ENCODE measurements around the gene ACE2. TPM values are rescaled to one million over a fixed set of nuclear protein-coding genes. Genes with fewer than 3 reads are reported as not detected.
A peak's percentile ranks its signal among the peaks of the same experiment; 100 is the strongest.

Gene ACE2
- total RNA-seq, 1 donor from 2014 or later = 3.4 TPM

- Histone ChIP-seq H3K9me3 (no peaks in the 10 kb centered on the region), H3K4me3 (no peak overlapping the region), H3K27ac (no peak overlapping the region), H3K36me3 (no peaks in the 10 kb centered on the region), H3K27me3 (no peaks in the 10 kb centered on the region), H3K4me1 (no peaks in the 10 kb centered on the region)
- TF ChIP-seq CTCF (IDR thresholded peaks at IDR 0.05) = no peak
- ATAC-seq = no peak
- intact Hi-C loops (cut with DNase I) = no loop called here
- DNase-seq = no peak
Measured at GRCh38 chrX:15643786-15644559, 43.2 kb upstream of the ACE2 start.

- Histone ChIP-seq H3K27me3 (no peaks in the 10 kb centered on the region), H3K9me3 (no peaks in the 10 kb centered on the region), H3K36me3 (no peaks in the 10 kb centered on the region), H3K27ac (no peak overlapping the region), H3K4me3 (no peak overlapping the region), H3K4me1 (no peaks in the 10 kb centered on the region)
- intact Hi-C loops (cut with DNase I) = no loop called here
- ATAC-seq (no peak), DNase-seq (no peak)
- TF ChIP-seq CTCF (IDR thresholded peaks at IDR 0.05) = no peak
Measured at GRCh38 chrX:15631637-15632036, 30.9 kb upstream of the ACE2 start.

- Histone ChIP-seq H3K4me1 (no peaks in the 10 kb centered on the region), H3K9me3 (no peaks in the 10 kb centered on the region), H3K4me3 (no peak overlapping the region), H3K27me3 (no peaks in the 10 kb centered on the region), H3K36me3 (no peaks in the 10 kb centered on the region), H3K27ac (no peak overlapping the region)
- intact Hi-C loops (cut with DNase I) = no loop called here
- DNase-seq (no peak), ATAC-seq (no peak)
- no peak for TF ChIP-seq CTCF (IDR thresholded peaks at IDR 0.05)
Measured at GRCh38 chrX:15623054-15623453, 22.3 kb upstream of the ACE2 start.

- TF ChIP-seq CTCF (IDR thresholded peaks at IDR 0.05) = no peak
- Histone ChIP-seq H3K4me1 (no peaks in the 10 kb centered on the region), H3K27ac (no peak overlapping the region), H3K36me3 (no peaks in the 10 kb centered on the region), H3K9me3 (no peaks in the 10 kb centered on the region), H3K27me3 (no peaks in the 10 kb centered on the region), H3K4me3 (no peak overlapping the region)
- DNase-seq = no peak
- intact Hi-C loops (cut with DNase I) = no loop called here
- peak; percentile 54 for ATAC-seq
Measured at GRCh38 chrX:15619053-15619755, 18.4 kb upstream of the ACE2 start.

- H3K4me1 ChIP-seq = no peaks in the 10 kb centered on the region
- ATAC-seq (no peak), DNase-seq (no peak)
- no peaks in the 10 kb centered on the region for H3K9me3 ChIP-seq
- H3K4me3 ChIP-seq = no peak overlapping the region
- intact Hi-C loops (cut with DNase I) = no loop called here
- H3K27ac ChIP-seq = no peak overlapping the region
- no peak for TF ChIP-seq CTCF (IDR thresholded peaks at IDR 0.05)
- H3K27me3 ChIP-seq = no peaks in the 10 kb centered on the region
- H3K36me3 ChIP-seq = no peaks in the 10 kb centered on the region
Measured at GRCh38 chrX:15617111-15617510, 16.4 kb upstream of the ACE2 start.
